WERI-Rb-1 (cell line): ENCODE measurements around the gene KLHDC10.

Source experiments
- DNase-seq: peaks from one replicate; pipeline ENCODE4 v3.0.0-alpha.2; 2020
- H3K27ac ChIP-seq: fragments of 250-450 bp; sonication (Bioruptor Pico); 2 replicates; pipeline ENCODE4 v1.5.1; 2020; ENCODE audit warnings: mild to moderate bottlenecking, moderate library complexity
- H3K27me3 ChIP-seq: fragments of 250-450 bp; sonication (Bioruptor Pico); 2 replicates; pipeline ENCODE4 v1.5.1; 2021; ENCODE audit warnings: mild to moderate bottlenecking, low read depth, moderate library complexity; ENCODE audit not compliant: insufficient read depth, severe bottlenecking
- H3K36me3 ChIP-seq: fragments of 250-450 bp; sonication (Bioruptor Pico); 2 replicates; pipeline ENCODE4 v1.5.1; 2020; ENCODE audit warnings: mild to moderate bottlenecking, moderate library complexity
- H3K4me3 ChIP-seq: 2 replicates; pipeline ENCODE4 v1.5.1; 2011; ENCODE audit warnings: low read depth, mild to moderate bottlenecking, control low read depth, low read length
- H3K9me3 ChIP-seq: fragments of 250-450 bp; sonication (Bioruptor Pico); 2 replicates; pipeline ENCODE4 v1.5.1; 2021; ENCODE audit warnings: mild to moderate bottlenecking, moderate library complexity; ENCODE audit not compliant: severe bottlenecking
- CTCF ChIP-seq: IDR thresholded peaks from 2 replicates; pipeline ENCODE4 v1.5.1; 2011; ENCODE audit warnings: low read depth, mild to moderate bottlenecking, control low read depth, inconsistent platforms, low read length

KLHDC10 gene

DNA sequence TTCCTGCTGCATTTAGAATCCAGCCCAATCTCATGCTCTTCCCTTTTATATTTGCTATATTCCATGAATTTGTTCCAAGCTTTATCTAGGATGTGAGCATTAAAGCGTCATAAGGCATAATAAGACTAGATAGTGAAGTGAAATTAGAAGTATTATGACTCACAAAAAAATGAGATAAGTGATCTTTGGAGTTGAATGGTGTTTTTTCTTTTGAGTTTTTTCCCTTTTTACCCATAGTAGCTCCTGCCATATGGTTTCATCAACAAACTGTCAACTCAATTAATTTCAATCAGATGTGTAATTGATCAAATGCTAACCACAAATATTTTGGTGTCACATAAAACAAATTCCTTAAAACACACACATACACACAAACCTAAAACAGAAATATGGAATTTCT lies 17.0 kb downstream of the KLHDC10 start:
- Histone ChIP-seq H3K4me3 (no peak overlapping the region), H3K9me3 (no peaks in the 10 kb centered on the region), H3K36me3 (peaks cover 3% of the 10 kb centered on the region; the same call in 1 of the 2 replicates), H3K27me3 (no peaks in the 10 kb centered on the region), H3K27ac (no peak overlapping the region)
- DNase-seq, result no peak
- TF ChIP-seq CTCF, result no peak

DNA sequence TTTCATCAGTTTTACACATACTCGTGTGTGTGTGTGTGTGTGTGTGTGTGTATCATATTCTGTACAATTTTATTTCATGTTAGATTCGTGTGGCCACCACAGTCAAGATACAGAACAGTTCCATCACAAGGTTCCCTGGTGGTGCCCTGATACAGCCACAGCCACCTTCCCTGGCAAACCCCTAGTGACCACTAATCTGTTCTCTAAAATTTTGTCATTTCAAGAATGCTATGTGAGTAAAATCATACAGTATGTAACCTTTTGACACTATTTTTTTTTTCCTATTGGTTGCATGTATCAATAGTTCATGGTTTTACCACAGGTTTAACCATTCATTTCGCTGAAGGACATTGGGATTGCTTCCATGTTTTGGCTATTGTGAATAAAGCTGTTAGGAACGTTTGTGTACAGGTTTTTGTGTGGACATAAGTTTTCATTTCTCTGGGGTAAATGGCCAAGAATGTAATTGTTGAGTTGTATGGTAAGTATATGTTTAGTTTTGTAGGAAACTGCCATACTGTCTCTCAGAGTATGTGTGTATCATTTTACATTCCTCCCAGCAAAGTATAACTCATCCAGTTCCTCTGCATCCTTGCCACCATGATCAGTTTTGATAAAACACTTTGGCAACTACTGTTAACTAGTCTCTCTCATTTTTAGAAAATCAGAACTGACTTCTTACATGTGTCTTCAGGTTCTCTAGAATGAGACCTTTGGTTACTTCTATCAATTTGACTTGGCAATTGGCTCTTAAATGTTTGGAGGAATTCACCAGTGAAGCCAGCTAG lies 20.6 kb downstream of the KLHDC10 start:
- no peaks in the 10 kb centered on the region for H3K27me3 ChIP-seq
- no peak for TF ChIP-seq CTCF
- no peak for DNase-seq
- no peaks in the 10 kb centered on the region for H3K9me3 ChIP-seq
- no peaks in the 10 kb centered on the region for H3K36me3 ChIP-seq
- no peak overlapping the region for H3K27ac ChIP-seq
- no peak overlapping the region for H3K4me3 ChIP-seq

GRCh38 chr7:130091999-130092398 lies 21.7 kb downstream of the KLHDC10 start:
- H3K36me3 ChIP-seq, result no peaks in the 10 kb centered on the region
- H3K9me3 ChIP-seq, result no peaks in the 10 kb centered on the region
- H3K27ac ChIP-seq, result no peak overlapping the region
- DNase-seq, result no peak
- H3K4me3 ChIP-seq, result no peak overlapping the region
- no peak for TF ChIP-seq CTCF
- no peaks in the 10 kb centered on the region for H3K27me3 ChIP-seq

- no peak for TF ChIP-seq CTCF
- H3K27me3 ChIP-seq, result no peaks in the 10 kb centered on the region
- no peak overlapping the region for H3K4me3 ChIP-seq
- H3K9me3 ChIP-seq, result no peaks in the 10 kb centered on the region
- DNase-seq, result no peak
- no peaks in the 10 kb centered on the region for H3K36me3 ChIP-seq
- no peak overlapping the region for H3K27ac ChIP-seq
These were observed 22.3 kb downstream of the KLHDC10 start for GRCh38 chr7:130092598-130092997.

GRCh38 chr7:130095812-130096211 lies 25.5 kb downstream of the KLHDC10 start:
- no peaks in the 10 kb centered on the region for H3K9me3 ChIP-seq
- no peak for TF ChIP-seq CTCF
- H3K27ac ChIP-seq, result no peak overlapping the region
- no peaks in the 10 kb centered on the region for H3K36me3 ChIP-seq
- H3K27me3 ChIP-seq, result no peaks in the 10 kb centered on the region
- no peak for DNase-seq
- no peak overlapping the region for H3K4me3 ChIP-seq
